Suprapubic skin (tissue), 4 donors: Measurements from ENCODE around the gene VSTM2B. TPM values are rescaled to one million over a fixed set of nuclear protein-coding genes. Genes with fewer than 3 reads are reported as not detected.

Experiments
- DNase-seq, 2 donors: peaks; one replicate each; pipeline ENCODE4 v3.0.0-alpha.2; 2019; ENCODE audit warnings: low spot score in 2 of 2
- H3K27ac ChIP-seq: fragments of 200-600 bp; sonication (generic); one replicate; pipeline ENCODE4 v1.5.1; 2019
- H3K27me3 ChIP-seq: fragments of 200-600 bp; sonication (generic); one replicate; pipeline ENCODE4 v1.5.1; 2019
- H3K36me3 ChIP-seq: fragments of 200-600 bp; sonication (generic); one replicate; pipeline ENCODE4 v1.5.1; 2019
- H3K4me1 ChIP-seq: fragments of 200-600 bp; sonication (generic); one replicate; pipeline ENCODE4 v1.5.1; 2019
- H3K4me3 ChIP-seq: fragments of 200-600 bp; sonication (generic); one replicate; pipeline ENCODE4 v1.5.1; 2019; ENCODE audit warnings: mild to moderate bottlenecking
- H3K9me3 ChIP-seq: fragments of 200-600 bp; sonication (generic); one replicate; pipeline ENCODE4 v1.5.1; 2019
- CTCF ChIP-seq, 2 donors: fragments of 200-600 bp in 1 of 2; fragments of 450-650 bp in 1 of 2; sonication (generic) in 1 of 2; IDR thresholded peaks; one replicate each; pipeline ENCODE4 v1.5.1; 2016 to 2019; ENCODE audit warnings: antibody characterized with exemption in 2 of 2, mild to moderate bottlenecking in 1 of 2, moderate library complexity in 1 of 2
- EP300 ChIP-seq: sonication (generic); formaldehyde crosslinking; IDR thresholded peaks from one replicate; pipeline ENCODE4 v1.6.1; 2017; ENCODE audit warnings: antibody characterized with exemption
- POLR2A ChIP-seq, 2 donors: fragments of 450-650 bp; IDR thresholded peaks; one replicate each; pipeline ENCODE4 v1.6.1; 2017; ENCODE audit warnings: antibody characterized with exemption in 2 of 2, mild to moderate bottlenecking in 2 of 2, moderate library complexity in 2 of 2
- POLR2AphosphoS5 ChIP-seq, 3 donors: sonication (generic); formaldehyde crosslinking; IDR thresholded peaks; one replicate each; pipeline ENCODE4 v1.6.1; 2017; ENCODE audit warnings: antibody characterized with exemption in 3 of 3
- WGBS: methylation state at CpG from one replicate; pipeline ENCODE4 v1.1.5; 2018; 5-methylcytosine and 5-hydroxymethylcytosine counted together
- total RNA-seq, 4 donors: library from RNA; depleted of rRNA; stranded (reverse); fragments of >200 nt; gene quantifications; one replicate each; pipeline ENCODE4 v1.1.0, GENCODE V29; 2016

The VSTM2B gene
- total RNA-seq, 4 donors from 2014 or later = not detected

DNA sequence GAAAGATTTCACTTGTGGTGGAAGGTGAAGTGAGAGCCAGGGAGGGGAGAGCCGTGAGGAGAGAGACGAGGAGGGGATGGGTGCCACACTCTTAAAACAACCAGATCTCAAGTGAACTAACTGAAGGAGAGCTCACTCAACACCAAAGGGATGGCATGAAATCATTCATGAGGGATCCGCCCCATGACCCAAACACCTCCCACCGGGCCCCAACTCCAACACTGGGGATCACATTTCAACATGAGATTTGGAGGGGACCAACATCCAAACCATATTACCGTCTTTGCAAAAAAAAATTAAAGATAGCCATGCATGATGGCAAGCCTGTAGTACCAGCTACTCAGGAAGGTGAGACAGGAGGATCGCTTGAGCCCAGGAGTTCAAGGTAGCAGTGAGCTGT lies 45.4 kb downstream of the VSTM2B start:
- H3K27me3 ChIP-seq = peaks cover 79% of the 10 kb centered on the region
- DNase-seq = peak in 1 of 2 donors; percentile 35

DNA sequence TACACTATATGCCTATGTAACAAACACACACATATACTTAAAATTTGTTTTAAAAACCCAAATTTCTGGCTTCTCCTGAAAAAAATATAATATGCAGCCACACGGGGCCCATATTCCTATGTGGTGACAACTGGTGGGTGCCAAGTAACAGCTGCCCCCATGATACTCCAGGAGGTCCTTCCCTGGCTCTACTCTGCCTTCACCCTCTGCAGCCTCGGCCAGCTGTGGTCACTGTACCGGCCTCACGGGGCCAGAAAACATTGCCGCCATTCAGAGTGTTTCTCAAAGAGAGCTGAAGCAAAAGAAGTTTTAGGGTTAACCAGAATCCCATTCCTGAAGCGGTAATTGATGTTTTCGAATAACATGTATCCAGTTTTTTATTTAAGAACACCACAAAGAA lies 47.7 kb downstream of the VSTM2B start:
- TF ChIP-seq CTCF (IDR thresholded peaks at IDR 0.05) (no peak), POLR2A (IDR thresholded peaks at IDR 0.05) (no peak), EP300 (no peak), POLR2AphosphoS5 (IDR thresholded peaks at IDR 0.05) (no peak)
- Histone ChIP-seq H3K27ac (no peak overlapping the region), H3K4me3 (no peak overlapping the region), H3K4me1 (no peaks in the 10 kb centered on the region), H3K9me3 (no peaks in the 10 kb centered on the region), H3K36me3 (no peaks in the 10 kb centered on the region), H3K27me3 (peaks cover 79% of the 10 kb centered on the region)
- DNase-seq = peak in 1 of 2 donors; percentile 26
- 63% methylated on average over 7 of the region's 7 CpGs for WGBS

More for the DNA sequence above, 45.4 kb downstream of the VSTM2B start:
- Histone ChIP-seq H3K4me1 (no peaks in the 10 kb centered on the region), H3K4me3 (no peak overlapping the region), H3K27ac (no peak overlapping the region), H3K9me3 (no peaks in the 10 kb centered on the region), H3K36me3 (no peaks in the 10 kb centered on the region)
- WGBS = 72% methylated on average over 6 of the region's 6 CpGs
- TF ChIP-seq POLR2AphosphoS5 (IDR thresholded peaks at IDR 0.05) = no peak
- TF ChIP-seq EP300 = no peak
- TF ChIP-seq CTCF (IDR thresholded peaks at IDR 0.05) = no peak
- TF ChIP-seq POLR2A (IDR thresholded peaks at IDR 0.05) = no peak

- Histone ChIP-seq H3K4me1 (no peaks in the 10 kb centered on the region), H3K4me3 (no peak overlapping the region), H3K36me3 (no peaks in the 10 kb centered on the region), H3K27ac (no peak overlapping the region), H3K9me3 (no peaks in the 10 kb centered on the region), H3K27me3 (peaks cover 80% of the 10 kb centered on the region)
- TF ChIP-seq POLR2AphosphoS5 (IDR thresholded peaks at IDR 0.05) (no peak), CTCF (IDR thresholded peaks at IDR 0.05) (no peak), POLR2A (IDR thresholded peaks at IDR 0.05) (no peak), EP300 (no peak)
- peak in 1 of 2 donors; percentile 4 for DNase-seq
- 66% methylated on average over 3 of the region's 3 CpGs for WGBS
Observed at GRCh38 chr19:29574510-29574909, 48.7 kb downstream of the VSTM2B start.

DNA sequence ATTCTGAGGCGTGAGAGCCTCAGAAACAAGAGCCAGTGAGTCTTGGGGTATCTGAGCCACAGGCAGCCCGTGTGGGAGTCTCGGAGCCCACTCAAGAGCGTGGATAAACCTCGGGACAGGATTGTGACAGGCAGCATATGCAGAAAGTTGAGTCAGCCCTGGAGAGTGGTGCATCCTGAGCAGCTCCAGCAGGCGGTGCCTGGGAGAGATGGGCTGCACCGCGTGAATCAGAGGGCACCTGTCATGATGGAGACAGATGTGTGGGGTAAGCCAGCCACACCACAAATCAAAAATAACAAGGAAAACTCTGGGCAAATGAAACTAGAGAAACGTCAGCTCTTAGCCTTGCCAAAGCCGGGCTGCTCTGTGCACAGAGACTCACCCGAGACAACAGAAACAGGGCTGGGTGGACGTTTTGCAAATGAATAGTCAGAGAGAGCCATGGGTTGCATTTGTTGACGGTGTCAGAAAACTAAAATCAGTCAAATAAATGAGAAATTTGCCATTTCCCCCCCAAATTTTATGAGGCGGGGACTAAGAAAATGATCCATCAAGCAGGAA lies 50.3 kb downstream of the VSTM2B start:
- H3K27me3 ChIP-seq = peaks cover 73% of the 10 kb centered on the region
- no peaks in the 10 kb centered on the region for H3K36me3 ChIP-seq
- H3K9me3 ChIP-seq = no peaks in the 10 kb centered on the region
- no peak overlapping the region for H3K4me3 ChIP-seq
- H3K4me1 ChIP-seq = no peaks in the 10 kb centered on the region
- H3K27ac ChIP-seq = no peak overlapping the region
- TF ChIP-seq EP300 (no peak), CTCF (IDR thresholded peaks at IDR 0.05) (no peak), POLR2A (IDR thresholded peaks at IDR 0.05) (no peak), POLR2AphosphoS5 (IDR thresholded peaks at IDR 0.05) (no peak)
- peak in 1 of 2 donors; percentile 24 for DNase-seq
- 27% methylated on average over 11 of the region's 14 CpGs for WGBS

DNA sequence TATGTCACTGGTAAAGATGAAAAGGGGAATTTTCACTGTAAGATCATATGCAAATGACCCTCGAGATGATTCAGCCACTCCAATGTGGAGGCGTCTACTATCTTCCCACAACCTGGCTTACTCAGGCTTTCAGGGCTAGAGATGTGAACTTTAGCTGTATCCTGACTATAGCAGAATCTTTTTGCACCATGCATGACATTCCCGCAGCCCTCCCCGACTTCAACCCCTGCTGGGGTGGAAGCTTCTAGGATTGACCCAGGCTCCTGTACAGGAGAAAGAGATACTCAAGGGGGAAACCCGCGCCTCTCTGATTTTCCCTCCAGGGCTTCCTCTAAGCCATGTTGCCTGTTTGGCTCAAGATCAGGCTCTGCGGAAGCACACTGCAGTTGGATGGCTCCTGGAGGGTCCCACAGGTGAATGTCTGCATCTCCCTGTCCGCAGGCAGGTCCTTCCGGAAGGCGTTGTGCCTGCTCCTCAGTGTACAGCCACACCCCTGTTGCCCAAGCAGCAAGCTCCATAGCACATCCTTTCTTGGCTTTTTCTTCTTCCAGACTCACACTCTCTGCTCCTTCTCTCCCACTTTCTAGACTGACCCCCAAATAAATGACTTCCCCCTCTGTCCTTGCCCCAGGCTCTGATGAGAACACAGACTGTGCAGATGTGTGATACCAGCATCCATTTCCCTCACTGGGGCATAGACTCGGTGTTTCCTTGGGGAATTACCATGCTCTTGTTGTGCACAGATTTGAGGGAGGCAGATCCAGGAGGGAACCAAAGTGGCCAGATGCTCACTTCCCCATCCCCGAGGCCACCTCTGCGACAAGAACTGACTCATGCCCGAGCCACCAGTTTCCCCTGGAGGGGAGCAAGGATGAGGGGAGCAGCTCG lies 51.2 kb downstream of the VSTM2B start:
- no peak for TF ChIP-seq CTCF (IDR thresholded peaks at IDR 0.05)
- TF ChIP-seq POLR2A (IDR thresholded peaks at IDR 0.05) = no peak
- no peak for TF ChIP-seq EP300
- TF ChIP-seq POLR2AphosphoS5 (IDR thresholded peaks at IDR 0.05) = no peak
- no peak overlapping the region for H3K4me3 ChIP-seq
- WGBS = 46% methylated on average over 14 of the region's 15 CpGs

More for the DNA sequence above, 51.2 kb downstream of the VSTM2B start:
- Histone ChIP-seq H3K4me1 (no peaks in the 10 kb centered on the region), H3K27me3 (peaks cover 70% of the 10 kb centered on the region), H3K36me3 (no peaks in the 10 kb centered on the region), H3K9me3 (no peaks in the 10 kb centered on the region), H3K27ac (no peak overlapping the region)
- DNase-seq = peak in 1 of 2 donors; percentile 65
